T-helper 1 cell treated with Interleukin-12 subunit alpha and Interleukin-12 subunit beta and Interleukin-4 antibody, amounts not matched to agents 30 μg/mL and 1 μg/mL, for 36 hours (primary cell): ENCODE data around the gene MED19.
A peak's percentile ranks its signal among the peaks of the same experiment; 100 is the strongest.

Experiments
- H3K27ac Mint-ChIP-seq: one replicate; pipeline ENCODE4 v1.8.0; 2021; ENCODE audit warnings: mild to moderate bottlenecking, mixed read lengths
- H3K27me3 Mint-ChIP-seq: one replicate; pipeline ENCODE4 v1.8.0; 2021; ENCODE audit warnings: low read depth, mixed read lengths
- H3K36me3 Mint-ChIP-seq: one replicate; pipeline ENCODE4 v1.8.0; 2021; ENCODE audit warnings: low read depth, mixed read lengths
- H3K4me1 Mint-ChIP-seq: one replicate; pipeline ENCODE4 v1.8.0; 2021; ENCODE audit warnings: low read depth, mixed read lengths
- H3K4me3 Mint-ChIP-seq: one replicate; pipeline ENCODE4 v1.8.0; 2021; ENCODE audit warnings: mild to moderate bottlenecking, moderate library complexity, mixed read lengths
- H3K9me3 Mint-ChIP-seq: one replicate; pipeline ENCODE4 v1.8.0; 2021; ENCODE audit warnings: mixed read lengths

The MED19 gene

DNA sequence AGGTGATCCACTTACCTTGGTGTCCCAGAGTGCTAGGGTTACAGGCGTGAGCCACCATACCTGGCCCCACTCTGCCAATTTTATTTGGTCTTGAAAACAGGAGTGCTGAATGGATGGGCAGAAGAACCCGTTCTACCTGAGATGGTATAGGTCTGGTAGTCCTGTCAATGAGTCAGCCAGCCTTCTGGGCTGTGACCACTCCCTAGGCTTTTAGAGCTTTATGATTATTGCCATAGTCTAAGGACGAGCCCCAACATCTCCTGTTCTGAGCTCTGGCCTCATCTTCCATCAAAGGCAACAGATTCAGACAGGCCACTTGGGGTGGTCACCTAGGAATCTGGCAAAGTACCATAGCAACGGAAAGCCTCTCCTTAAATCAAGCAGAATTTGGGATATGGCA is 32.6 kb downstream of the MED19 start:
- Mint-ChIP-seq H3K4me3 (no peak overlapping the region), H3K27ac (no peak overlapping the region), H3K36me3 (peaks cover 48% of the 10 kb centered on the region), H3K4me1 (peaks cover 46% of the 10 kb centered on the region), H3K9me3 (no peaks in the 10 kb centered on the region), H3K27me3 (no peaks in the 10 kb centered on the region)

DNA sequence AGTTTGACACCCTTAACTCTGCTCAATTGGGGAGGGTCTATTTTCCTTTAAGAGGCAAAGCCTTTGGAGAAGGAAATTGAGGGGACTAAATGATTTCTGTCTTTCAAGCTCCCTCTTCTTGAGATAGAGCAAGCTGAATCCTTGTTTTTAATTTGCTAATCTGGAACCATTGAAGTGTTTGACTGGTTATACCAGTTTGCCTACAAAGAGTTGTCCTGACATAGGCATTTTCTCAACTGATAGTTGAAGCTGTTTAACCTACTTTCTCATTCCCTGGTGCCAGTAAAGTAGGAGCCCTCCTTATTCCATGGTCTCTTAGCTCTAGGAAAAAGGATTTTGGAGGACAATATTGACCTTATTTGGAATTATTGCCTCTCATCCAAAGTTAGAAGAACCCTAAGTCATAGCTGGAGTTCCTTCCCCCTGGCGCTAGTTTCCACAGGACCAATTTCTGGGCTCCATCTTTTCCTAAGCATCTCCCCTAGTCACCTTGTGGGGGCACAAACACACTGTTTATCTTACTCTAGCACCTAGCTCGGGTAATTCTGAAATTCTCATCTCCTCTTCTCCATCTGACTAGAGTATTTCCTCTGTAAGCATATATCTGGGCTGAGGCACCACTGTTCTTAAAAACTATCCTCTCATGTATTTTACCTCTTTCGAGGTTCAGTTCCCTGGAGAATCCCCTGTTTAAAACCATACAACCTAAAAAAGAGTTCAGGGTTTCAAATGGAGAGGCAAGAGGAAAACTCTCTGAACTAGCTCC is 36.7 kb downstream of the MED19 start:
- Mint-ChIP-seq H3K4me1 (peaks cover 49% of the 10 kb centered on the region), H3K36me3 (peaks cover 43% of the 10 kb centered on the region), H3K4me3 (no peak overlapping the region), H3K27me3 (no peaks in the 10 kb centered on the region), H3K27ac (peak overlapping the region; percentile 29), H3K9me3 (no peaks in the 10 kb centered on the region)

DNA sequence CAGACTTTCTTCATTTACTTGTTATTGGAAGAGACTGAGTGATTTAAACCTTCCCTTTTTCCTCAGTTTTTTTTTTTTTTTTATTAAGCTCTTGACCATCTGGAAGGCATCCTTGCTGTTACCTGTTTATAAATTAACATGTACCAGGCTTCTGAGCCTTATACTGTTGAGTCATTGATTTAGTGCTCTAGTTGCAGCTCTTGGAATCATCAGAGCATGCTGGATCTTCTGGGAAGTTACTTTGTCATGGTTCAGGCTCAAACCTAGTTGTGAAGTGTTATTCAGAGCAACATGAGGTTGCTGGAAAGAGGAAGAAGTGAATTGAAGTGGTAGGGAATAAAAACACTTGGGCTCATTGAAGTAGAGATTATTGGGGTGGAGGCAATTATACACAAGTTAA is 37.8 kb downstream of the MED19 start:
- Mint-ChIP-seq H3K36me3 (peaks cover 43% of the 10 kb centered on the region), H3K27ac (no peak overlapping the region), H3K4me1 (peaks cover 55% of the 10 kb centered on the region), H3K4me3 (no peak overlapping the region), H3K27me3 (no peaks in the 10 kb centered on the region), H3K9me3 (no peaks in the 10 kb centered on the region)

DNA sequence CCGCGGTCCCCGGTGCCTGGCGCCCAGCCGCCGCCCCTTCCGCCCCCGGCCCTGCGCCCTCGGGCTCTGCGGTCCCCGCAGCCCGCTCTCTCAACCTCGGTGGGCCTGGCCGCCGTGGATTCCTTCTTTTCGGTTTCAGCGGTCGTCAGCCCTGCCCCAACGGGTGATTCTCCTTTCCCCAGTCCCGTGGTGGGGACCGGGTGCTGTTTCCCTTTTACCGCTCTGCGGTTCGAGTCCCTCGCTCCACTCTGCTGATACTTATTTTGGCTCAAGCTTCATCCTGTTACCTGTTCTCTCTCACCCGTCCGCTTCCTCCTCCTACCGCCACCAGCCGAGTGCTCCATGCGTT is 43.6 kb downstream of the MED19 start:
- Mint-ChIP-seq H3K4me1 (peaks cover 37% of the 10 kb centered on the region), H3K36me3 (peaks cover 18% of the 10 kb centered on the region), H3K4me3 (peak overlapping the region; percentile 98), H3K27ac (peak overlapping the region; percentile 100), H3K27me3 (peaks cover 4% of the 10 kb centered on the region), H3K9me3 (no peaks in the 10 kb centered on the region)

DNA sequence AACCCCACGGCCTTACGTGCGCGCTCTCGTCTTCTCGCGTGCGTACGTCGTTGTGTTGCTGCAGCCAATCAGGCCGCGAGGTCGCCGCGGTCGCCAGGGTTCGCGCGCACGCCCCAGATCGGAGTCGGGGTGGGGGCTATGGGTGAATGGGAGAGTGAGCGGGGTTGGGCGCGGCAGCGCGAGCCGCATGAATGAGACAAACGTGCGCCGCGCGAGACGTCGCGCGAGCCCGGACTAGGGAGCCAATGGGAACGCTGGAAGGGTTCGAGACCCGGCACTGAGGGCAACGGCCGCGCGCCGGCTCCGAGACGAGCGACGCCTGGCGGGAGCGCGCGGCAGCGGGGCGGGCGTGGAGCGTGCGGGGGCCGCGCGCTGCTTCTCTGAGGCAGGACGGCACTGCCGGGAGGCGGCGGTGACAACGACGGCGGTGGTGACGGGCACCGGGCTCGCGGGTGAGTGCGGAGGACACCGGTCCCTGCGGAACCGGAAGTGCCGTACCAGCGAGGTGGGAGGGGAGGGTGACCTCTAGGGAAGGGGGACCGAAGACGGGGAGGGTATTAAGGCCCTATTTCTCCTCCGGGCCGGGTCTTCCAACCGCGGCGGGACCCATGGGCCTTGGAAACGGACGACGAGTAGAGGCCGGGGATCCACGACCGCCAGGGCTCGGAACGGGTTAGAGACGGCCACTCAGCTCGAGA is 44.1 kb downstream of the MED19 start, which contains the start of gene ZDHHC5:
TSS of gene ZDHHC5 (plus strand) at position 379 of the 698 bp plus-strand sequence. CDS start 4,977 bp downstream, outside the sequence.
- Mint-ChIP-seq H3K4me3 (peak within 1 kb of the TSS; percentile 98), H3K27ac (peak within 1 kb of the TSS; percentile 100), H3K9me3 (no peaks in the 10 kb centered on the region), H3K27me3 (peaks cover 4% of the 10 kb centered on the region), H3K36me3 (peaks cover 14% of the 10 kb centered on the region), H3K4me1 (peaks cover 33% of the 10 kb centered on the region)

DNA sequence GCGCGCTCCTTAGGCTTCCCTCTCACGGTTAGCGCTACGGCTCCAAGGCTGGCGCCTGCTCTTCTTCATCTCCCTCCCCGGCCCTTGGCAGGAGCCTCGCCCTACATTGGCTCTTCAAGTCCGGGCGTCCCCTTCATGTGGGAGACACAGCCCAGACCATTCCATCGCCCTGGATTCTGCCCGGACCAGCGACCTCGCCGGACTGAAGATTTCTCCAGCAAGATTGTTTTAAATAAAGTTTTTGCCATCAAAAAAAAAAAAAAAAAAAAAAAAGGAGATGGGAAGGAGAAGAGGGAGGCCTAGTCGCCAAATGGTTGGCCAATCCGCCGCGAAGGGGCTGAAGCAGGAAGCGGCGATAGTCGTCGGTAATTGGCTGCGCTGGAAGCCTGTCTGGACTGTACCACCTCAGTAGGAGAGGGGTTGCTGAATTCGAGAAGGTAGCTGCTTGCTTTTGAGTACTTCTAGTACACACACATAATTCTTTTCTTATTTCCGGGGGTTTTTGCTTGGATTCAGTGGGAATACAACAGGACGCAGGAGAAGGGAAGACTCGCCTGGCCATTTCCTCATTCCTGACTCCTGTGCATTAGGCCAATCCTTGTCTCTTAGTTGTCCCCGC is 44.8 kb downstream of the MED19 start:
- Mint-ChIP-seq H3K9me3 (no peaks in the 10 kb centered on the region), H3K27me3 (peaks cover 4% of the 10 kb centered on the region), H3K27ac (peak overlapping the region; percentile 100), H3K4me3 (peak overlapping the region; percentile 98), H3K4me1 (peaks cover 38% of the 10 kb centered on the region), H3K36me3 (peaks cover 16% of the 10 kb centered on the region)

DNA sequence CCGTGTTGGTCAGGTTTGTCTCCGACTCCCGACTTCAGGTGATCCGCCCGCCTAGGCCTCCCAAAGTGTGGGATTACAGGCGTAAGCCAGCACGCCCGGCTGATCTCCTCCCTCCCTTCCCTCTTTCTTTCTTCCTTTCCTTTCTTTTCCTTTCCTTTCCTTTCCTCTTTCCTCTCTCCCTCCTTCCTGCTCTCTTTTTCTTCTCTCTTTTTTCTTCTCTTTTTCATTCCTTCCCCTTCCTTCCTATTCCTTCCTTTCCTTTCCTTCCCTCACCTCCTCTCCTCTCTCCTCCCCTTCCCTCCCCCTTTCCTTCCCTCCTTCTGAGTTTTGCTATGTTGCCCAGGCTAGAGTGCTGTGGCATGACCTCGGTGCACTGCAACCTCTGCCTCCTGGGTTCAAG is 48.0 kb downstream of the MED19 start:
- peaks cover 4% of the 10 kb centered on the region for H3K27me3 Mint-ChIP-seq
- H3K9me3 Mint-ChIP-seq: no peaks in the 10 kb centered on the region
- no peak overlapping the region for H3K4me3 Mint-ChIP-seq
- H3K27ac Mint-ChIP-seq: no peak overlapping the region
- peaks cover 28% of the 10 kb centered on the region for H3K36me3 Mint-ChIP-seq
- H3K4me1 Mint-ChIP-seq: peaks cover 28% of the 10 kb centered on the region

DNA sequence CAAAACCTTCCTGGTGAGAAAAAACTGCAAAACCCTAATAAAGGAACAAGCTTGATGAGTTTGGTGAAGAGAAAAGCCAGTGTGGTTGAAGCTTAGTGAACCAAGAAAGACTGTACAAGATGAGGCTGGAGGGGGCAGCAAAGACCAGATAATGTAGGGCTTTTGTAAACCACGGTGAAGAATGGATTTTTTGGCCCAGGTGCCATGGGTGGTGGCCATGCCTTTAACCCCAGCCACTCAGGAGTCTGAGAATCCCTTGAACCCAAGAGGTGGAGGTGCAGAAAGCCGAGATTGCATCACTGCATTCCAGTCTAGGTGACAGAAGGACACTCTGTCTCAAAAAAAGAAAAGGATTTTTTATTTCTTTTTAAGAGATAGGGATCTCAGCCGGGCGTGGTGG is 49.1 kb downstream of the MED19 start:
- H3K9me3 Mint-ChIP-seq: no peaks in the 10 kb centered on the region
- peaks cover 27% of the 10 kb centered on the region for H3K36me3 Mint-ChIP-seq
- peaks cover 4% of the 10 kb centered on the region for H3K27me3 Mint-ChIP-seq
- no peak overlapping the region for H3K4me3 Mint-ChIP-seq
- peaks cover 30% of the 10 kb centered on the region for H3K4me1 Mint-ChIP-seq
- H3K27ac Mint-ChIP-seq: no peak overlapping the region

DNA sequence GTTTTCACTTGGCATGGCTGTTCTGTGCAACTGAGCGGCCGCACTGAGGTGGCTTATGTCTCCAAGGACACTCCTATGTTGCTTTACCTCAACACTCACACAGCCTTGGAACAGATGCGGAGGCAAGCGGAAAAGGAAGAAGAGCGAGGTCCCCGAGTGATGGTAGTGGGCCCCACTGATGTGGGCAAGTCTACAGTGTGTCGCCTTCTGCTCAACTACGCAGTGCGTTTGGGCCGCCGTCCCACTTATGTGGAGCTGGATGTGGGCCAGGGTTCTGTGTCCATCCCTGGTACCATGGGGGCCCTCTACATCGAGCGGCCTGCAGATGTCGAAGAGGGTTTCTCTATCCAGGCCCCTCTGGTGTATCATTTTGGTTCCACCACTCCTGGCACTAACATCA is 52.3 kb downstream of the MED19 start:
- H3K36me3 Mint-ChIP-seq: peaks cover 29% of the 10 kb centered on the region
- H3K4me3 Mint-ChIP-seq: no peak overlapping the region
- H3K4me1 Mint-ChIP-seq: peaks cover 29% of the 10 kb centered on the region
- no peaks in the 10 kb centered on the region for H3K27me3 Mint-ChIP-seq
- H3K27ac Mint-ChIP-seq: no peak overlapping the region
- H3K9me3 Mint-ChIP-seq: no peaks in the 10 kb centered on the region

DNA sequence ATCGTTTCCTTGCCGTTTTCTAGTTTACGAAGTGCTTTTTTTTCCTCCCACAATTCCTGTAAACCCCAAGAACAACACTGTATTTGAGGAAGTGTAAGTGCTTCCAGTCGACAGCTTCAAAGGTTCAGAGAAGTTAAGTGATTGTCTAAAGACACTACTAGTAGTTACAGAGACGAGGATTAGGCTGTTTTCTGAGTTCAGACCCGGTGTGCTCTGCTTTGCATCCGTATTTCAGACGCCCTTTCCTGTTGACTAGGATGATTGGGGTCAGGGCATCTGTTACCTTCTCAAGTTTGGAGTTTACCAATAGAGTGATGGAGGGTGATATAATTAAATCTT is 54.0 kb downstream of the MED19 start:
- H3K27me3 Mint-ChIP-seq: no peaks in the 10 kb centered on the region
- peaks cover 29% of the 10 kb centered on the region for H3K36me3 Mint-ChIP-seq
- no peaks in the 10 kb centered on the region for H3K9me3 Mint-ChIP-seq
- H3K4me3 Mint-ChIP-seq: peak overlapping the region; percentile 94
- peaks cover 32% of the 10 kb centered on the region for H3K4me1 Mint-ChIP-seq
- peak overlapping the region; percentile 88 for H3K27ac Mint-ChIP-seq

DNA sequence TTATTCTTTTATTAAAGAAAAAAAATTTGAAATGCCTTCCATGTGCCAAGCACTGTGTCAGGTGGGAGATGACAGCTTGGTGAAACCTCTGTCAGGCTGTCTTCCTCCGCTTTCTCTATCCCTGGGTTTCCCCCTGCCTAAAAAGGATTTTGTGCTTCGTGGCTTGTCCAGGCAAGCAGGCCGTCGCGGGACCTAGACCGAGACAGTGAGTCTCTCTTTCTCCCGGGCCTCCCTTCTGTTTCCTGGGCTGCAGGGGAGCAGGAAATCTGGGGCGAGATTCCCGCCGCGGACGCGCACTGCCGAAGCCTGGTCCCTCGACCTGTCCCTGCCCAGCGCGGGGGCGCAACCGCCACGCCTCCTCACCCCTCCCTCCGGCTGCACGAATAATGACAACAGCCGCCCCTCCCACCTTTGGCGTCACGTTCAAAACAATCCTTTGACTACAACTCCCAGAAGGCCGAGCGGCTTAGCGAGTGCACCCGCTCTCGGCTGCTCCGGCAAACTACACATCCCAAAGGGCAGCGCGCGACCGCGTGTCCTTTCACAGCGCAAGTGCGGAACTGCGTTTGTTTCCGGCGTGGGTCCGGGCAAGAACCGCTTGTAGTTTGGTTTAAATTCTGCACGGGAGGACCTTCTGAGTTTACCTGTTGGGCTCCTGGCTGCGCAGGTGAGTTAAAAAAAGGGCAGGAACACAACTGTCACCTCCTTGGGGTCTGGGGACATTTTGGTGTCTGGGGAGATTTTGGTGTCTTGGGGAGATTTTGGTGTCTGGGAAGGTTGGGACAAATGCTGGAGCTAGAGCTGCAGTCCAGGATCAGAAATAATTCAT is 54.6 kb downstream of the MED19 start, which contains the start of gene CLP1:
TSS of gene CLP1 (plus strand) at position 569 of the 829 bp plus-strand sequence. CDS start 1,715 bp downstream, outside the sequence.
- Mint-ChIP-seq H3K27me3 (no peaks in the 10 kb centered on the region), H3K27ac (peak within 1 kb of the TSS; percentile 88), H3K9me3 (no peaks in the 10 kb centered on the region), H3K4me1 (peaks cover 31% of the 10 kb centered on the region), H3K36me3 (peaks cover 24% of the 10 kb centered on the region), H3K4me3 (peak within 1 kb of the TSS; percentile 94)

DNA sequence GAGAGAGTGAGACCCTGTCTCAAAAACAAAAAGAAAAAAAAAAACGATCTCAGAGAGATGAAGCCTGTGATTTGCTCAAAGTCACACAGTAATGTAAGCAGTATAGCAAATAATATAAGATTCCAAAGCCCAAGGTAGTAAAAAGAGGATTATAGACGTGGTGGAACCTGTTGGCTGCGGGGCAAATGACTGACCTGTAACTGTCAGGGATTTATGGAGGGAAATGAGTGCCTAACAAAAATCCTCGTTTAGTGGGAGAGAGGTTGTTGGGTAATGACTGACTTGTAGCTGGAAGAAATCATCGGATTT is 55.2 kb downstream of the MED19 start:
- H3K27ac Mint-ChIP-seq: peak overlapping the region; percentile 12
- H3K27me3 Mint-ChIP-seq: no peaks in the 10 kb centered on the region
- H3K4me1 Mint-ChIP-seq: peaks cover 28% of the 10 kb centered on the region
- peak overlapping the region; percentile 32 for H3K4me3 Mint-ChIP-seq
- peaks cover 20% of the 10 kb centered on the region for H3K36me3 Mint-ChIP-seq
- no peaks in the 10 kb centered on the region for H3K9me3 Mint-ChIP-seq
